ENCODE data around the gene TRPC1. TPM values are rescaled to one million over a fixed set of nuclear protein-coding genes. Genes with fewer than 3 reads are reported as not detected.
A peak's percentile ranks its signal among the peaks of the same experiment; 100 is the strongest.

TRPC1 gene
- total RNA-seq, 1 experiment from 2014 or later = 18.6 TPM

GRCh38 chr3:142808103-142808917, 84.5 kb downstream of the TRPC1 start:
- no peaks in the 10 kb centered on the region for H3K27me3 ChIP-seq (ENCODE audit: insufficient read depth, low read length)
- H3K27ac ChIP-seq (ENCODE audit: insufficient read length, low read depth, low read length) = no peak overlapping the region
- Mint-ChIP-seq H3K36me3 (ENCODE audit: insufficient read depth in 1 of 3, low read depth in 3 of 3) (peaks cover 2 to 5% (median 5%) of the 10 kb centered on the region in 3 experiments; a peak in 3 of 7 replicates), H3K4me3 (no peak overlapping the region), H3K9me3 (no peaks in the 10 kb centered on the region), H3K27me3 (ENCODE audit: low read depth) (no peaks in the 10 kb centered on the region), H3K4me1 (0 out of 4 replicates have a peak, but pooled peaks cover 0 to under 1% of the 10 kb centered on the region in 2 experiments), H3K27ac (peak overlapping the region in 2 of 3 experiments; percentile 56 to 59; a peak in 3 of 7 replicates)
- no peak overlapping the region for H3K56ac ChIP-seq (ENCODE audit: insufficient read length, low read depth, low read length)
- no peak overlapping the region for H3K4me2 ChIP-seq (ENCODE audit: insufficient read depth, insufficient read length, low read length)
- H4K8ac ChIP-seq (replicated peaks; ENCODE audit: insufficient read length, low read depth, low read length) = no peak overlapping the region
- no peak overlapping the region for H2BK120ac ChIP-seq (ENCODE audit: low read depth, low read length, poor library complexity, severe bottlenecking)
- H3K4me1 ChIP-seq (ENCODE audit: insufficient read depth, low read length) = no peaks in the 10 kb centered on the region
- H4K5ac ChIP-seq (ENCODE audit: insufficient read length, low read depth, low read length) = no peak overlapping the region
- H3K14ac ChIP-seq (ENCODE audit: insufficient read depth, low read length) = no peak overlapping the region
- no peak for DNase-seq
- no peak overlapping the region for H2BK5ac ChIP-seq (ENCODE audit: insufficient read length, low read length)
- H2BK15ac ChIP-seq (ENCODE audit: low read depth, low read length) = no peak overlapping the region
- no peaks in the 10 kb centered on the region for H4K20me1 ChIP-seq (ENCODE audit: control insufficient read depth, insufficient read depth, insufficient read length)
- WGBS (ENCODE audit: extremely low coverage, insufficient read length, low lambda C conversion rate) = no CpG with 5 or more reads among the region's 9 CpGs
- no peak overlapping the region for H3T11ph ChIP-seq (ENCODE audit: low read length)
- H2BK20ac ChIP-seq (ENCODE audit: low read depth, low read length, poor library complexity, severe bottlenecking) = no peak overlapping the region
- no peaks in the 10 kb centered on the region for H3K9me3 ChIP-seq (ENCODE audit: control insufficient read depth, low read depth, low read length)
- H3K4ac ChIP-seq (ENCODE audit: low read depth, low read length) = no peak overlapping the region
- TF ChIP-seq, protein P1, sequence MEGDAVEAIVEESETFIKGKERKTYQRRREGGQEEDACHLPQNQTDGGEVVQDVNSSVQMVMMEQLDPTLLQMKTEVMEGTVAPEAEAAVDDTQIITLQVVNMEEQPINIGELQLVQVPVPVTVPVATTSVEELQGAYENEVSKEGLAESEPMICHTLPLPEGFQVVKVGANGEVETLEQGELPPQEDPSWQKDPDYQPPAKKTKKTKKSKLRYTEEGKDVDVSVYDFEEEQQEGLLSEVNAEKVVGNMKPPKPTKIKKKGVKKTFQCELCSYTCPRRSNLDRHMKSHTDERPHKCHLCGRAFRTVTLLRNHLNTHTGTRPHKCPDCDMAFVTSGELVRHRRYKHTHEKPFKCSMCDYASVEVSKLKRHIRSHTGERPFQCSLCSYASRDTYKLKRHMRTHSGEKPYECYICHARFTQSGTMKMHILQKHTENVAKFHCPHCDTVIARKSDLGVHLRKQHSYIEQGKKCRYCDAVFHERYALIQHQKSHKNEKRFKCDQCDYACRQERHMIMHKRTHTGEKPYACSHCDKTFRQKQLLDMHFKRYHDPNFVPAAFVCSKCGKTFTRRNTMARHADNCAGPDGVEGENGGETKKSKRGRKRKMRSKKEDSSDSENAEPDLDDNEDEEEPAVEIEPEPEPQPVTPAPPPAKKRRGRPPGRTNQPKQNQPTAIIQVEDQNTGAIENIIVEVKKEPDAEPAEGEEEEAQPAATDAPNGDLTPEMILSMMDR (conservative IDR thresholded peaks at IDR 0.05) = no peak
- H2BK12ac ChIP-seq (ENCODE audit: insufficient read length, low read depth, low read length) = no peak overlapping the region
- H3K23me2 ChIP-seq (ENCODE audit: insufficient read length, low read depth, low read length, poor library complexity, severe bottlenecking) = no peaks in the 10 kb centered on the region
- H3K18ac ChIP-seq (ENCODE audit: insufficient read length, low read depth, low read length) = no peak overlapping the region
- H4K91ac ChIP-seq (ENCODE audit: insufficient read length, low read depth, low read length) = no peak overlapping the region
- no peak overlapping the region for H3K23ac ChIP-seq (ENCODE audit: insufficient read length, low read depth, low read length)
- no peak overlapping the region for H3K9ac ChIP-seq (ENCODE audit: extremely low read depth, insufficient read length, low read length)
- H3K79me1 ChIP-seq (ENCODE audit: insufficient read depth, low read depth, low read length, poor library complexity, severe bottlenecking) = no peaks in the 10 kb centered on the region
- H3K79me2 ChIP-seq (ENCODE audit: insufficient read depth, low read length) = no peaks in the 10 kb centered on the region
- no peak overlapping the region for H2AFZ ChIP-seq (ENCODE audit: low read length)
- H2AK5ac ChIP-seq (ENCODE audit: insufficient read length, low read length) = no peak overlapping the region
